Left colon (tissue), 2 donors: ENCODE results near the gene HOTAIR. TPM values are rescaled to one million over a fixed set of nuclear protein-coding genes. Genes with fewer than 3 reads are reported as not detected.

ENCODE experiments used
- ATAC-seq: fragments of 200-7000 bp; cut with Tn5 transposase; one replicate; pipeline ENCODE4 v1.9.1; 2020; ENCODE audit warnings: mild to moderate bottlenecking, moderate library complexity
- DNase-seq, 2 donors: peaks; one replicate each; pipeline ENCODE4 v3.0.0-alpha.2; 2020
- intact Hi-C, 2 donors: fragments of 100-400 bp; cut with DNase I in 1 of 2; cut with micrococcal nuclease in 1 of 2; formaldehyde crosslinking; loops; one replicate each; pipeline versions ENCODE4 v1.11.2 to v1.14.0; 2022; cut with DNase I, micrococcal nuclease
- total RNA-seq, 2 donors: library from RNA; stranded (reverse); fragmentation: NEBNext Ultra II Directional; extraction: Animal tissue kit (Norgen Biotek cat#: 25700); gene quantifications; one replicate each; pipeline ENCODE4 v1.2.1, GENCODE V29; 2021
- donor health status: DM: no; HTN: no; CAD: no.
- donor health status: DM: yes; HTN: yes; CAD: no.

The HOTAIR gene
- total RNA-seq, 2 donors from 2014 or later = not detected

DNA sequence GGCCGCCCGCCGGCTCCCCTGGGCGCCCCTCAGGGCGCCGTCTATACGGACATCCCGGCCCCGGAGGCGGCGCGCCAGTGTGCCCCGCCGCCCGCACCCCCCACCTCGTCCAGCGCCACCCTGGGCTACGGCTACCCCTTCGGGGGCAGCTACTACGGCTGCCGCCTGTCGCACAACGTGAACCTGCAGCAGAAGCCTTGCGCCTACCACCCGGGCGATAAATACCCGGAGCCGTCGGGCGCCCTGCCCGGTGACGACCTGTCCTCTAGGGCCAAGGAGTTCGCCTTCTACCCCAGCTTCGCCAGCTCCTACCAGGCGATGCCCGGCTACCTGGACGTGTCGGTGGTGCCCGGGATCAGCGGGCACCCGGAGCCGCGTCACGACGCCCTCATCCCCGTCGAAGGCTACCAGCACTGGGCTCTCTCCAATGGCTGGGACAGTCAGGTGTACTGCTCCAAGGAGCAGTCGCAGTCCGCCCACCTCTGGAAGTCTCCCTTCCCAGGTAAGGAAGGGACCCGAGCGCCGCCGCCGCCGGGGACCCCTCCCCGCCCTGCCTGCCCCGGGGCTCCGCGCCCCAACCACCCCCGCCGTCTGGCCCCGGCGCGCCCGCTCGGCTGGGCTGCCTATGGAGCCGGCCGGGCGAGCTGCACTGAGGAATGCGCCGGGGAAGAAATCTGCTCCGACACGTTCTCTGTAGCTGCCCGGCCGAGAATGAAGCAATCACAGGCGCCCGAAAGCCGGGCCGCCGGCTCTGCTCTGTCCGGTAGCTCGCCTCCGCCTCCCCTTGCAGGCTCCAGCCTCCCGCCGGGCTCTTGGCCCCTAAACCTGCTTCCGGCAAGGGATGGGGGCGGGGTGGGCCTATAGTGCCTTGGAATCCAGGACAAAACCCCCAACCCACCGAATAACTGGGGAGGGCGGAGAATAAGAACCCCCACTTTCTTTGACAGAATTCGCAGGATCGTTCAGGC is 35.3 kb downstream of the HOTAIR start:
- ATAC-seq (no peak), DNase-seq (no peak)
- intact Hi-C loops = no loop called here

DNA sequence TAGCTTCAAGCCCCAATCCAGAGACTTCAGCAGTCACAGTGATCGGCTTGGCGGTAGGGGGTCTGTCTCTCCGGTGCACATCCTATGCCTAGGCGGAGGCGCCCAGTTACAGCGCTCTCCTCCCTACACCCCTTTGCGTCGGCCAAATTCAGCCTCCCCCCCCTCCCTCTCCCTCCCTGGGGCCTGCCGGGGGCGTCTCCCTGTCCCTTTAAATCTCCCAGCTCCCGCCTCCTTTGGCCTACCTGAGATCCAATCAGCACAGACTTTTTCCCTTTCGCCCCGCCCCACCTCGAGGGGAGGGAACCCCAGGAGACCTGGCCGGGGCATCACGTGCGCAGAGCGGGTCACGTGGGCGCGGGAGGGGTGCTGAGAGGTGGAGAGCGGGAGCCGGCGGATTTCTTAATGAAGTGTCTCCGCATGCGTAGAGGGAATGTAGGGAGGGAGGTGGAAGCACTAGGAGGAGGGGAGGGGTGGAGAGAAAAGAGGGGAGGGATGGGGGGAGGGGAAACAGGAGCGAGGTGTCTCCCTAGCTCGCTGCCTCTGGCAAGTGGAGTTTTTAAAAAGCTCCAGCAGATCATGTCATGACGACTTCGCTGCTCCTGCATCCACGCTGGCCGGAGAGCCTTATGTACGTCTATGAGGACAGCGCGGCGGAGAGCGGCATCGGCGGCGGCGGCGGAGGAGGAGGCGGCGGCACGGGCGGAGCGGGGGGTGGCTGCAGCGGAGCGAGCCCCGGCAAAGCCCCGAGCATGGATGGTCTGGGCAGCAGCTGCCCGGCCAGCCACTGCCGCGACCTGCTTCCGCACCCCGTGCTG is 36.2 kb downstream of the HOTAIR start, which contains the start of gene HOXC13:
TSS of gene HOXC13 (plus strand) at position 506 of the 815 bp plus-strand sequence. CDS start at position 582, 76 bp downstream.
- ATAC-seq (no peak), DNase-seq (no peak)

DNA sequence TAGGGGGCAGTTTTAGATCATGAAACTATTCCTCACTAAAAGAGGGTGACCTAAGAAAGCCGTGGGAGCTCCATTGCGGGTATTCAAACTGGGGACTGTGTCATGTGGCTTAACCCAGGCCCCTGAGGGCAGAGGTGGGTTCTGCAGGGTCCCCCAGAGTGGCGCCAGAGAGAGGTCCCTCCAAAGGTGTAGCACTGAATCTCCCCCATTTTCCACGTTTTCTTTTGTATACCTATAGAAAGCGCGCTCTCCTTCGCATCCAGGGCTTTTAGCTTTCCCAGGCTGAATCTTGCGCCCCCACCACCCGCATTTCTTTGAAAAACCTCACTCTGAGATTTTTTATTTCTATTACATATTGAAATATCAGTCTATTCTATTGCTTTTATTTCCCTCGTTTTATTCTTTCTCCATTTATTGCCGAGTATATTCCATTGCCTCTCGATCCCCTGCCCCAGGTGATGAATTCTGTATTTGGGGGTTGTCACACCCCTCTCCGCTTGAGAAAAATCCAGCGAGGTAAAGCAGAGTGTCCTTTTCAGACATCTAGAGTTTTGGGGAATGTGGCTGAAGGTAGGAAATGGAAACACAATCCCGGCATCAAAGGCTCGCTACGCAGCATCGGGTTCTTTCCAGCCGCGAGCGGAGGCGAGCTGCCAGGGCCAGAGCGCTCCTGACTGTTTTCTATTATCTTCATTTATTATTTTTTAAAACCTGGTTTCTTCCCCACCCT is 37.0 kb downstream of the HOTAIR start:
- no peak for ATAC-seq
- DNase-seq = no peak
- intact Hi-C loops = no loop called here

More for the DNA sequence above, 36.2 kb downstream of the HOTAIR start, which contains the start of gene HOXC13:
- intact Hi-C loops = no loop called here

GRCh38 chr12:53937099-53937498 is 37.7 kb downstream of the HOTAIR start:
- intact Hi-C loops = no loop called here
- ATAC-seq (no peak), DNase-seq (no peak)

- ATAC-seq (no peak), DNase-seq (no peak)
- intact Hi-C loops = no loop called here
Measured at GRCh38 chr12:53935383-53936341, 39.1 kb downstream of the HOTAIR start.

- intact Hi-C loops = no loop called here
- DNase-seq (no peak), ATAC-seq (no peak)
Measured at GRCh38 chr12:53932915-53933314, 41.8 kb downstream of the HOTAIR start.

- DNase-seq (no peak), ATAC-seq (no peak)
Measured at GRCh38 chr12:53931844-53932581, 42.7 kb downstream of the HOTAIR start.

DNA sequence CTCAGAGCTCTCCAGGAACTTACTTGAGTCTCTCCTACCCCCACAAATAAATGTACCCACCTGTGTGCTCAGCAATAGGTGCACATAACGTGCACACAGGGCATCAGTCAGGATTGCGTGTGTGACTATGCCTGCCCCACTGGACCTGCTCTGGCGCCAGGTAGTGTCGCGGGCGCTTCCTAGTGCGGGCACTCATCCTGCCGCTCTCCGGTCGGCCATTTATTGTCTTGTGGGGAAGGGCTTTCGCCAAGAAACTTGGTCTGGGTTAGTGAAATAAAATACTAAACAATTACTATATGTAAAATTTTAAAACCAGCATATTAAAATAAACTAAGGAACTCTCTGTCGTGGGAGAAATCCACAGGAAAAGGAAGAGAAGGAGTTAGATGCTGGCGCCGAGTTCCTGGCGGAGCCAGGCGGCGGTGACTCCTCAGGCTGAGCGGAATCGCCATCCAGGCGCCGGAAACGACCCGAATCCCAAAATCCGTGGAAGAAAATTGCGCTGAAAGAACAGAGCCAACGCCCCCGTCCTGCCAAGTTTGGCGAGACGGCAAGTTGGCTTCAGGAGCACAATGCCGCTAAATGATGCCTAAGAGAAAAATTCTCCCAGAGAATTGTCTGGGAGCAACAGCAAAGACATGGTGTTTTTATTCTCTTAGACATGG is 44.0 kb downstream of the HOTAIR start:
- intact Hi-C loops = no loop called here
- DNase-seq (no peak), ATAC-seq (no peak)

More at GRCh38 chr12:53931844-53932581, 42.7 kb downstream of the HOTAIR start:
- intact Hi-C loops = no loop called here

DNA sequence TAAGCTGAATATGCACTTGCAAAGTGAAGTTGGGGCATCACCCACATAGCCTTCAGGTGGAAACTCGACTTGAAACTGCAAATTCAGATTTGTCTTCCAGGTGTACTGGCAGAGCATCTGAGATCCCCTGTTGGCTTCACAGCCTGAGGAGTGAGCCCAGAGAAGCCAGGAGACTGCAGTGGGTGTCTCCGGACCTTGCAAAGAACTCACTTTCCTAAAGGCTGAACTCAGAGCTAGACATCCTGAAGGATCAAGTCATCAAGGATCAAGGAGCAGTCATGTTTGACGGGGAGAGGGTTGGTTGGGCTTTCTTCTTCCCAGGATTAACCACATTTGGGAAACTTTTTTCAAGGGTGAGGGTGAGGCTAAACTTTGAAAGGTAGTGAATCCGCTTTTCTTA is 45.2 kb downstream of the HOTAIR start:
- intact Hi-C loops = no loop called here

DNA sequence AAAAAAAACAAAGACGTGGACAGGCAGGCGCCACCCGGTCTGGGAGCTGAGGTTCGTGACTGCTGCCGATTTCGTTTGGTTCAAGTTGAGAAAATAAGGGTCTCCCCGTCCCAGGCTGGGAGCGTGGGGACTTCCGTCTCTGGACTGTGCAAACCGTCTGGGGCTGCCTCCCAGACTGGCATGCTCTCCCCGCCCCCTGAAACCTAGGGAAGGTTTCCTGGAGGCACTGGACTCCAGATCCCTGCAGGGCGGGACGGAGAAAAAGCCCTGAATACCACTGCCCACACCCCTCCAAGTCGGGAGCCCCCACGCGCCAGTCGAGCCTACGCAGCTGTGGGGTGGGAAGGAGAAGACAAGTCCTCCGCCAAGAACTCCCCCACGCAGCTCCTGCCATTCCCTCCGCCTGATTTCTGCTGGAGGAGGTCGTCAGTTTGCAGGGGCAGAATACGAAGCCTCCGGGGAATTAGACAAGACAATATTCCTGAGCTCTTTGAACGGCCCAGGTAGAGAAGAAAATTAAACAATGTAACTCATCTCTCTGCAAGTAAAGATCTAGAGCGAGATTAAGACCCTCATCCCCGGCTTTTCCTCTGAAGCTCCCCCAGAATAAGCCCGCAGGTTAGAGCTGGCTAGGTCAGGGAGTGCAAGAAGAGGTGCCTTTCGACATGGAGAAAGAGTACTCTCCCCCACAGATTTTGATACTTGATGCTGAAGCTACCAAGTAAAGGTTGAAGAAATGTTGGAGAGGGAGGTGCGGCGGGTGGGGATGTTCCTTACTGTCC is 46.5 kb downstream of the HOTAIR start:
- intact Hi-C loops = no loop called here
- DNase-seq (no peak), ATAC-seq (no peak)

More for the DNA sequence above, 45.2 kb downstream of the HOTAIR start:
- DNase-seq (no peak), ATAC-seq (no peak)

- no peak for ATAC-seq
- intact Hi-C loops = no loop called here
- no peak for DNase-seq
Measured at GRCh38 chr12:53927220-53928029, 47.3 kb downstream of the HOTAIR start.

- DNase-seq (no peak), ATAC-seq (no peak)
- intact Hi-C loops = no loop called here
Measured at GRCh38 chr12:53924521-53925405, 50.0 kb downstream of the HOTAIR start.

DNA sequence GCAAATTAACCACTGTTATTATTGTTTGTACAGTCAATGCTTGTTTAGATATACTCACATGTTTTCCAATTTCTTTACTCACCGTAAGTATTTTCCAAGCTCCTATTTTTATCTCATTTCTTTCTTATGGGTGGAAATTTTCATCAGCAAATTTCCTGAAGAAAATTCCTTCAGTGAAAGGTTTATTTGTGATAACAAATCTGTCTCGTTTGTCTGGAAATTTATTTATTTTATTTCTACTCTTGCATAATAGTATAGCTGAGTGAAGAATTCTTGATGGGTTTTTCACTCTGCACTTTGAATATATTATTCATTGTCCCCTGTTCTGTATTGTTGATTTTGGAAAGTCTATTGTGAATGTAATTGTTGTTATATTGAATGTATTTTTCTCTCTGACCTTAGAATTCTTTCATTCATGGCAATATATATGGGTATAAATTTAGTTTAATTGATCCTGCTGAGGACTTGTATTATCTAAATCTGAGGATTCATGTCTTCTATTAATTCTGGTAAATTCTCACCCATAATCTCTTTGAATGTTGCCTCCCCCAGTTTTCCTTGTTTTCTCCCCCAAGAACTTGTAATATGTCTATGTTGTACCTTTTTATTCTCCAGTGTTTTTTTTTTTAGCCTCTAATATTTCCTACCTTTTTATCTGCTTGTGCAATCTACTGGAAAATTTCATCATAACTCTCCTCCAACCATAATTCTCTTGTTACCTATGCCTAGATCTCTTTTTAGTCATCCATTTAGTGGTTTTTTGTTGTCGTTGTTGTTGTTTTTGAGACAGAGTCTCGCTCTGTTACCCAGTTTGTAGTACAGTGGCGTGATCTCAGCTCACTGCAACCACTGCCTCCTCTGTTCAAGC is 57.7 kb downstream of the HOTAIR start:
- ATAC-seq (no peak), DNase-seq (no peak)
- intact Hi-C loops = no loop called here
